GM18526 (cell line): ENCODE results near the gene KHSRP.

Experiments used
- POLR2A ChIP-seq: IDR thresholded peaks from 3 replicates; pipeline ENCODE4 v1.6.1; 2011; ENCODE audit not compliant: insufficient read length; ENCODE audit errors: extremely low read depth

The KHSRP gene

GRCh38 chr19:6381030-6381750 is 43.4 kb downstream of the KHSRP start:
- no peak for TF ChIP-seq POLR2A

GRCh38 chr19:6379744-6380143 is 44.9 kb downstream of the KHSRP start:
- no peak for TF ChIP-seq POLR2A

GRCh38 chr19:6378486-6378885 is 46.1 kb downstream of the KHSRP start:
- no peak for TF ChIP-seq POLR2A

- no peak for TF ChIP-seq POLR2A
Observed at GRCh38 chr19:6378041-6378440, 46.6 kb downstream of the KHSRP start.

GRCh38 chr19:6376512-6377190 is 48.0 kb downstream of the KHSRP start:
- TF ChIP-seq POLR2A: no peak

GRCh38 chr19:6375411-6376010 is 49.1 kb downstream of the KHSRP start, which contains the start of gene PSPN:
Gene PSPN (minus strand): TSS chr19:6375933. CDS start chr19:6375849, 84 bp downstream.
- TF ChIP-seq POLR2A: no peak

- no peak for TF ChIP-seq POLR2A
Observed at GRCh38 chr19:6374711-6375410, 49.8 kb downstream of the KHSRP start.

- no peak for TF ChIP-seq POLR2A
Observed at GRCh38 chr19:6374161-6374709, 50.4 kb downstream of the KHSRP start.

GRCh38 chr19:6373813-6374108 is 50.9 kb downstream of the KHSRP start:
- no peak for TF ChIP-seq POLR2A

GRCh38 chr19:6373096-6373812 is 51.4 kb downstream of the KHSRP start:
- peak; percentile 38 for TF ChIP-seq POLR2A

GRCh38 chr19:6372594-6373095 is 52.0 kb downstream of the KHSRP start, which contains the start of gene ALKBH7:
Gene ALKBH7 (plus strand): TSS chr19:6372794. CDS start chr19:6372821, 27 bp downstream.
- no peak for TF ChIP-seq POLR2A

GRCh38 chr19:6364353-6364752 is 60.3 kb downstream of the KHSRP start:
- no peak for TF ChIP-seq POLR2A
